Fibroblast of villous mesenchyme (primary cell): Measurements from ENCODE around the gene CPA4. TPM values are rescaled to one million over a fixed set of nuclear protein-coding genes. Genes with fewer than 3 reads are reported as not detected.

Experiments
- DNase-seq: peaks from one replicate; pipeline ENCODE4 v3.0.0-alpha.2; 2010; ENCODE audit warnings: low read depth
- H3K4me3 ChIP-seq: 2 replicates; pipeline ENCODE4 v1.5.1; 2011; ENCODE audit warnings: low read depth, mild to moderate bottlenecking, low read length
- total RNA-seq: library from RNA; depleted of rRNA; stranded (reverse); fragments of >200 nt; gene quantifications from 2 replicates; pipeline ENCODE4 v1.2.3, GENCODE V29; 2012
- TF ChIP-seq, protein P1 (sequence below): IDR thresholded peaks from 2 replicates; pipeline ENCODE4 v1.5.1; 2012; ENCODE audit warnings: low read depth, mild to moderate bottlenecking, low read length; ENCODE audit not compliant: insufficient read depth

Gene CPA4
- total RNA-seq, 1 donor, result 90.2 TPM

DNA sequence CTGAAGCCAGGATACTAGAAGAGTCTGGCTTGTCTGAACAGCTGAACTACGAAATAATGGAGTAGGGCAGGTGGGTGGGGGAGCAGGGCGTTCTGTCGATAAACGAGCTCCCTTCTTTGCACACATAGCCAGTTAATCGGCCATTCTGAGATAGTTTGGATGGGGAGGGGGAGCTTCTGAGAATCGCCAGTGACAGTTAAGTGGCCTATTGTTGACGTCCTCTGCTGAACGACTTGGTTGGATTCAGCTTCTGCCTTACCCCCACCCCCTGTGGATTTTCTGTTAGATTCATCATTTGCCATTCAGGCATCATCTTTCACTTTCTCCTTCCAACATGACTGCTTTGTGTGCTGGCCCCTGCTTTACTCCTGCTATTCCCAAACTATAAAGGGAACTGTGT lies 52.2 kb downstream of the CPA4 start:
- TF ChIP-seq, protein P1, sequence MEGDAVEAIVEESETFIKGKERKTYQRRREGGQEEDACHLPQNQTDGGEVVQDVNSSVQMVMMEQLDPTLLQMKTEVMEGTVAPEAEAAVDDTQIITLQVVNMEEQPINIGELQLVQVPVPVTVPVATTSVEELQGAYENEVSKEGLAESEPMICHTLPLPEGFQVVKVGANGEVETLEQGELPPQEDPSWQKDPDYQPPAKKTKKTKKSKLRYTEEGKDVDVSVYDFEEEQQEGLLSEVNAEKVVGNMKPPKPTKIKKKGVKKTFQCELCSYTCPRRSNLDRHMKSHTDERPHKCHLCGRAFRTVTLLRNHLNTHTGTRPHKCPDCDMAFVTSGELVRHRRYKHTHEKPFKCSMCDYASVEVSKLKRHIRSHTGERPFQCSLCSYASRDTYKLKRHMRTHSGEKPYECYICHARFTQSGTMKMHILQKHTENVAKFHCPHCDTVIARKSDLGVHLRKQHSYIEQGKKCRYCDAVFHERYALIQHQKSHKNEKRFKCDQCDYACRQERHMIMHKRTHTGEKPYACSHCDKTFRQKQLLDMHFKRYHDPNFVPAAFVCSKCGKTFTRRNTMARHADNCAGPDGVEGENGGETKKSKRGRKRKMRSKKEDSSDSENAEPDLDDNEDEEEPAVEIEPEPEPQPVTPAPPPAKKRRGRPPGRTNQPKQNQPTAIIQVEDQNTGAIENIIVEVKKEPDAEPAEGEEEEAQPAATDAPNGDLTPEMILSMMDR, result no peak
- DNase-seq, result no peak
- no peak overlapping the region for H3K4me3 ChIP-seq

DNA sequence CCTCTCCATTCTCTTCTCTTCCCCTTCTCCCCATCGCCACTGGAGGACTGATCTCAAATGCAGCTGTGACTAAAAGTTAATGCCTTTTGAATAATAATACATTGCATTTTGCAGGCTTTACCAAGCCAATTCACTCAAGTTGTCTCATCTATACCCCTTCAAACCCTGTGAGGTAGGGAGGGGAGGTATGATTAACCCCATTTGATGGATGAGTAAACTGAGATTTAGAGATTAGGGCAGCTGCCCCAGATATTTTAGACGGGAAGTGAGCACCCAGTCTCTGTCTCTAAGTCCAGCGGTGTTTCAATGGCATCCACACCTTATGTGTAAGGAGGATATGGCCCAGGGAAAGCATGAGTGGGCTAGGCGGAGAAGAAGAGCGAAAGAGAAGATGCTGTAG lies 52.8 kb downstream of the CPA4 start:
- TF ChIP-seq, protein P1, result no peak
- no peak for DNase-seq
- H3K4me3 ChIP-seq, result no peak overlapping the region

DNA sequence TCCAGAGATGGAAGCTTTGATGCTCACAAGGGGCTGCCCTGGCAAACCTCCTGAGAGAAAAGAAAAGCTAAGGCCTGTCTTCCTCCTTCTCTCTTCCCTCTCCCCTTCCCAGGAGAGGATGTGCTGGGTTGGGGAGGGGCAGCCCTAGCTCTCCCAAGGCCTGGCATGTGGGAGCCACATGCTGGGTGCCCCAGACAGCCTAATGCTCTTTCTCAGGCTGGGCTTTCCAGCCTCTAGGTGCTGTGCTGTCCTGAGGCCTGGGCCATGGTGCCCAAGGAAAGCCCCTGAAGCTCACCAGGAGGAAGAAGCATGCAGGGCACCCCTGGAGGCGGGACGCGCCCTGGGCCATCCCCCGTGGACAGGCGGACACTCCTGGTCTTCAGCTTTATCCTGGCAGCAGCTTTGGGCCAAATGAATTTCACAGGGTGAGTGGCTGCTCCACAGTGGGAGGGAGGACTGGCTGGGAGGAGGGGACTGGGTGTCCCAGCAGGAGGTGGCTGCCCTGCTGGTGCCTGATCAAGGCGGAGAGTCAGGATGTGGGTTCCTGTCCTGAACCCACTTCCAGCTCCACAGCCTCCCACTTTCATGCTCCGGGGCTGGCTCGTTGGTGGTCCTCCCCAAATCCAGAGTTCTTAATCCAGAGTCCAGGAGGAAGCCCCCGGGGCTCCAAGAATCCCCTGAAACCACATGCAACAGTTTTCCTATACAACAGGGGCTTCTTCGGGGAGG lies 53.4 kb downstream of the CPA4 start:
- H3K4me3 ChIP-seq, result no peak overlapping the region
- TF ChIP-seq, protein P1, result no peak
- DNase-seq, result no peak

DNA sequence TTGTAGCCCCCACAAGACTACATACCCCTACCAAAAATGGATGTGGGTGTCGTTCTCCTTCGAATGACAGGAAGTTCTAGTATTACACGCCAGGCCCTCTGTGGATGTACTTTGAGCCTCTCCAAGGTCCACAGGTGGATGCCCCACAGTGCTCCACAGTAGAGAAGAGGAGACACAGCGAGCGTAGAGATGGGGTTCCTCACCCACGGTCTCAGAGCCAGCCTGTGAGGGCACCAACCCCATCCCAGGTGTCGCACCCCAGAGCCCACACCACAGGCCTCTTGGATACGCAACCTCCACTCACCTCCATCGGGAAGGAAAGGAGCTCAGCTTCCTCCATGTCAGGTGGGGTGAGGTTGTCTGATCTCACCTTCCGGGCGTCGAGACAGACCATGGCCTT lies 54.0 kb downstream of the CPA4 start:
- no peak overlapping the region for H3K4me3 ChIP-seq
- TF ChIP-seq, protein P1, result no peak
- DNase-seq, result no peak

DNA sequence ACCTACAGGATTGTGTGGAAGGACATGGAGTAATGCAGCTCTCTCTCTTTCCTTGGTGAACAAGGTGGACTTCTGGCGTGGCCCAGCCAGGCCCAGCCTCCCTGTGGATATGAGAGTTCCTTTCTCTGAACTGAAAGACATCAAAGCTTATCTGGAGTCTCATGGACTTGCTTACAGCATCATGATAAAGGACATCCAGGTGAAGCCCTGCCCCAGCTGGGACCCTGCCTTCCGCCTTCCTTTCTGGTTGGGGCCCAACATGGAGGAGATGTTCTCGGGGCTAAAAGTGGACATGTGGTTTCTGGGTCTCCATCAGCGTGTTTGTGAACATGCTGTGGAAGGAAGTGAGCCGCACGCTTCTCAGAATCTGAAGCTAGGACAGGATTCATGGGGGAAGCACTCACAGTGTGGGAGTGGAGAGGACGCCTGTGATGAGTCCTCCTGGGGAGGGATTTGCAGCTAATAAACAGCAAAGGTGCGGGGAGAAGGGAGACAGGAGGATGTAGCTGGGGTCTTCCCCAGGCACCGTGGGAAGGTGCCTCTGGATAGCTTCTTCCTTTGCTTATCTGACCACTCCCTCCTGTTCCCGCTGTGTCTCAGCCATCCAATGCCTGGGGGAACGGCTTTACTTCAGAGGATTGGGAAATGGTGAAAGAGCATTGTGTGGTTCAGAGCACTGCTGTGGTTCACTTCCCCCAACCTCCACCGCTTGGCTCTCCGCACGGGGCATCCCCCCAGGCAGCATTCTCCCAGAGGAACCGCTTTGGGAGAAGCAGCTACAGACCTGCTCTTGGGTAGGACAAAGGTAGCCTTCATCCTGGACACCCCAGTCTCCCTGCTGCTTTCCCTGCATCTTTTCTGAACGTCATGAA lies 57.2 kb downstream of the CPA4 start:
- TF ChIP-seq, protein P1, result no peak
- peak; percentile 88 for DNase-seq
- H3K4me3 ChIP-seq, result no peak overlapping the region

DNA sequence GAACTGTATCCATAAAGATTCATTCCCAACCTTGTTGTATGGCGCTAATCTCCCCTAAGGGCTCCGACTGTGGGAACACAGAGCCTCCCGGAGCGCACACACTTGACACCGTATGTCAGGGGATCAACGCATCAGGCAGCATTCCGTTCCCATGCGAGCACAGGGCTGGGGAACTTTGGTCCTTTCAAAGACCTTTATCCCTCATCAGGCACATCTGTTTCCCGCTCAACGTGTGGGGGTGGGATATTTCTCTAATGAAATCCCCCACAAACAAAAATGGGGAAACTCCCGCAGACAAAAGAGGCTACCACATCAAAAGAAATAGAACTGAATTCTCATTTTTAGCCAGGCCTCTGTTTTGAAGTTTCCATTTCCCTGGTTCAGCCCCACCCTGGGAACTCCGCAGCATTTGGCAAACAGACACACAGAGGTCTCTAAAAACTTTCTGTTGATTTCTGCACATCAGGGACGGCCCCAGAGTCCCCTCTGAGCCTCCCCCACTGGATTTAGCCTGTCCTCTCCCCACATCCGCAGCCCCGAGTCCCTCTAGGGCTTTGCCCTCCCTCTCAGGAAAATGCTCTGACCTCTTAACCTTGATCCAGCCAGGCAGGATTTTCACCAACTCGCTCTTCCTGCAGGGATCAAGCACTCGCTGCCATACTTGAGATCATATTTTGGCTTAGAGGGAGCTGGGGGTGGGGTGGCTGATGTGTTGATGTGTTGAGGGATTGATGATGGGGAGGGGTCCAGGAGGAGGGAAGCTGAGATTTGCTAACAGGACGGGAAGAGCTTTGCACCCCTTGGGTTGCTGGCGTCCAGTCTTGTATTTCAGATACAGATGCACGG lies 58.2 kb downstream of the CPA4 start:
- TF ChIP-seq, protein P1, result no peak

More for the DNA sequence above, 58.2 kb downstream of the CPA4 start:
- no peak overlapping the region for H3K4me3 ChIP-seq
- peak; percentile 71 for DNase-seq
